HEK293 (cell line): Measurements from ENCODE around the gene ZKSCAN8.

Experiments used
- CTCF ChIA-PET: fragments of 350-600 bp; formaldehyde crosslinking; extraction: SDS; loops from one replicate; lab custom pipeline; 2021; ENCODE audit warnings: antibody characterized with exemption; lab: Yijun Ruan, JAX
- POLR2A ChIA-PET: fragments of 300-600 bp; formaldehyde crosslinking; extraction: SDS; loops from one replicate; lab custom pipeline; 2020; ENCODE audit warnings: antibody characterized with exemption, inconsistent platforms; lab: Yijun Ruan, JAX
- H3K27ac ChIP-seq: fragments of 200-500 bp; sonication (Bioruptor generic); 2 replicates; pipeline ENCODE4 v1.5.1; 2014; ENCODE audit warnings: low read depth, low read length, control low read depth, inconsistent platforms; ENCODE audit errors: extremely low read depth
- H3K36me3 ChIP-seq, 2 experiments: fragments of 200-500 bp in 1 of 2; sonication (Bioruptor generic) in 1 of 2; 1 replicate in 1 of 2; 2 replicates in 1 of 2; pipeline ENCODE4 v1.5.1; 2014 to 2017; ENCODE audit warnings: inconsistent platforms in 2 of 2, low read length in 2 of 2; ENCODE audit not compliant: control insufficient read depth in 2 of 2, insufficient read depth in 1 of 2
- H3K4me1 ChIP-seq: fragments of 200-500 bp; sonication (Bioruptor generic); 2 replicates; pipeline ENCODE4 v1.5.1; 2014; ENCODE audit warnings: mild to moderate bottlenecking, low read length, inconsistent platforms; ENCODE audit not compliant: control insufficient read depth, insufficient read depth
- H3K4me3 ChIP-seq: 2 replicates; pipeline ENCODE4 v1.5.1; 2011; ENCODE audit warnings: low read depth, mild to moderate bottlenecking, control low read depth, low read length, moderate library complexity
- H3K9me3 ChIP-seq: fragments of 200-500 bp; sonication (Bioruptor generic); 2 replicates; pipeline ENCODE4 v1.5.1; 2014; ENCODE audit warnings: low read depth, low read length, inconsistent platforms; ENCODE audit not compliant: control insufficient read depth, insufficient read depth
- KLF10 ChIP-seq: fragments of 450-650 bp; IDR thresholded peaks from 2 replicates; pipeline ENCODE4 v1.5.1; 2018; ENCODE audit warnings: missing biosample characterization, mild to moderate bottlenecking, missing genetic modification characterization
- RBAK ChIP-seq: fragments of 450-650 bp; formaldehyde crosslinking; IDR thresholded peaks from 2 replicates; pipeline ENCODE4 v1.5.1; 2016; ENCODE audit warnings: missing biosample characterization, missing genetic modification characterization
- SALL2 ChIP-seq: fragments of 450-650 bp; formaldehyde crosslinking; IDR thresholded peaks from 2 replicates; pipeline ENCODE4 v1.5.0; 2017; ENCODE audit warnings: missing biosample characterization, mild to moderate bottlenecking, missing genetic modification characterization, borderline replicate concordance
- SCRT1 ChIP-seq: fragments of 450-650 bp; formaldehyde crosslinking; IDR thresholded peaks from 2 replicates; pipeline ENCODE4 v1.5.1; 2016; ENCODE audit warnings: missing biosample characterization, missing genetic modification characterization, borderline replicate concordance
- SCRT2 ChIP-seq: fragments of 450-650 bp; formaldehyde crosslinking; IDR thresholded peaks from 2 replicates; pipeline ENCODE4 v1.5.1; 2016; ENCODE audit warnings: missing biosample characterization, missing genetic modification characterization
- ZBTB48 ChIP-seq: fragments of 450-650 bp; formaldehyde crosslinking; IDR thresholded peaks from 2 replicates; pipeline ENCODE4 v1.5.1; 2016; ENCODE audit warnings: missing biosample characterization, missing genetic modification characterization
- ZFP41 ChIP-seq: fragments of 450-650 bp; formaldehyde crosslinking; IDR thresholded peaks from 2 replicates; pipeline ENCODE4 v1.5.1; 2016; ENCODE audit warnings: missing biosample characterization, missing genetic modification characterization, borderline replicate concordance
- ZNF140 ChIP-seq: fragments of 450-650 bp; formaldehyde crosslinking; IDR thresholded peaks from 2 replicates; pipeline ENCODE4 v1.5.1; 2016; ENCODE audit warnings: missing biosample characterization, missing genetic modification characterization
- ZNF16 ChIP-seq: fragments of 450-650 bp; formaldehyde crosslinking; IDR thresholded peaks from 2 replicates; pipeline ENCODE4 v1.5.1; 2016; ENCODE audit warnings: low read depth, missing biosample characterization, missing genetic modification characterization
- ZNF266 ChIP-seq: fragments of 450-650 bp; formaldehyde crosslinking; IDR thresholded peaks from 2 replicates; pipeline ENCODE4 v1.5.1; 2016; ENCODE audit warnings: missing biosample characterization, missing genetic modification characterization, low read depth
- ZNF37A ChIP-seq: fragments of 450-650 bp; IDR thresholded peaks from 2 replicates; pipeline ENCODE4 v1.5.1; 2018; ENCODE audit warnings: missing biosample characterization, missing genetic modification characterization
- ZNF510 ChIP-seq: fragments of 450-650 bp; formaldehyde crosslinking; IDR thresholded peaks from 2 replicates; pipeline ENCODE4 v1.5.1; 2018; ENCODE audit warnings: mild to moderate bottlenecking, missing genetic modification characterization, missing biosample characterization; ENCODE audit not compliant: insufficient replicate concordance
- ZNF530 ChIP-seq: fragments of 450-650 bp; formaldehyde crosslinking; IDR thresholded peaks from 2 replicates; pipeline ENCODE4 v1.5.1; 2016; ENCODE audit warnings: low read depth, missing biosample characterization, missing genetic modification characterization
- ZNF560 ChIP-seq: fragments of 450-650 bp; formaldehyde crosslinking; IDR thresholded peaks from 2 replicates; pipeline ENCODE4 v1.5.1; 2017; ENCODE audit warnings: missing biosample characterization, missing genetic modification characterization, borderline replicate concordance
- ZNF629 ChIP-seq: fragments of 450-650 bp; formaldehyde crosslinking; IDR thresholded peaks from 2 replicates; pipeline ENCODE4 v1.5.1; 2017; ENCODE audit warnings: missing biosample characterization, missing genetic modification characterization
- ZNF664 ChIP-seq: fragments of 450-650 bp; formaldehyde crosslinking; IDR thresholded peaks from 2 replicates; pipeline ENCODE4 v1.5.1; 2016; ENCODE audit warnings: missing biosample characterization, missing genetic modification characterization
- ZNF76 ChIP-seq: fragments of 450-650 bp; formaldehyde crosslinking; IDR thresholded peaks from 2 replicates; pipeline ENCODE4; 2016; ENCODE audit warnings: low read depth, missing biosample characterization, missing genetic modification characterization, borderline replicate concordance
- ZXDB ChIP-seq: fragments of 450-650 bp; formaldehyde crosslinking; IDR thresholded peaks from 2 replicates; pipeline ENCODE4 v1.5.1; 2016; ENCODE audit warnings: missing biosample characterization, missing genetic modification characterization
- TF ChIP-seq, protein P1 (sequence below): fragments of 450-650 bp; formaldehyde crosslinking; IDR thresholded peaks from 2 replicates; pipeline ENCODE4 v1.5.1; 2017; ENCODE audit warnings: missing biosample characterization, missing genetic modification characterization
- TF ChIP-seq, protein P2 (sequence below): fragments of 450-650 bp; formaldehyde crosslinking; IDR thresholded peaks from 2 replicates; pipeline ENCODE4 v1.5.1; 2016; ENCODE audit warnings: missing biosample characterization, missing genetic modification characterization, low read depth
- TF ChIP-seq, protein P3 (sequence below): IDR thresholded peaks from 2 replicates; pipeline ENCODE4 v1.6.1; 2011; ENCODE audit warnings: mild to moderate bottlenecking, low read depth, low read length, borderline replicate concordance
- TF ChIP-seq, protein P4 (sequence below): fragments of 450-650 bp; formaldehyde crosslinking; IDR thresholded peaks from 2 replicates; pipeline ENCODE4 v1.5.1; 2016; ENCODE audit warnings: missing biosample characterization, missing genetic modification characterization

The ZKSCAN8 gene

DNA sequence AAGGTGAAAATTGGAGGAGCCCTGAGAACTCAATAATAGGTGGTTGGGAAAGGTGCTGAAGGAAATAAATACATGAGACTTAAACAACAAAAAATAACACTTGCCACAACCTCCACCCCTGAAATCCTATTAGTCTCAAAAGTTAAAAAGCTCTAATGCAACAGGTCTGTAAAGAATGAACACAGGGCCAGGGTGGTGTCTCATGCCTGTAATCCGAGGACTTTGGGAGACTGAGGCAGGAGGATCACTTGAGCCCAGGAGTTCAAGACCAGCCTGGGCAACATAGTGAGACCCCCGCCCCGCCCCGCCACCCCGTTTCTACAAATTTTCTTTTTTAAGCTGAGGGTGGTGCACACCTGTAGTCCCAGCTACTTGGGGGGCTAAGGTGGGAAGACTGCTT is 1.1 kb upstream of the ZKSCAN8 start:
- Histone ChIP-seq H3K27ac (no peak overlapping the region), H3K4me3 (no peak overlapping the region), H3K36me3 (peaks cover 16 to 21% of the 10 kb centered on the region in 2 experiments), H3K9me3 (no peaks in the 10 kb centered on the region), H3K4me1 (peaks cover 6% of the 10 kb centered on the region; the same call in 1 of the 2 replicates)
- POLR2A ChIA-PET = interaction anchor here (0.8 to 3.0 kb wide), 11 partner anchors 9 to 446 kb away, joined by 4 to 59 read pairs (median 14); partner anchors contain the start of genes ZKSCAN3, ZKSCAN4, ZSCAN16 and ZSCAN31
- TF ChIP-seq SCRT1 (tag by site-specific recombination) (peak; percentile 69; the same call in 1 of the 2 replicates), SCRT2 (tag by site-specific recombination) (peak; percentile 88), ZNF16 (no peak), ZXDB (tag by site-specific recombination) (no peak), KLF10 (no peak), ZFP41 (tag by site-specific recombination) (no peak), SALL2 (tag by site-specific recombination) (no peak), ZNF560 (tag by site-specific recombination) (no peak)
- TF ChIP-seq, protein P1, sequence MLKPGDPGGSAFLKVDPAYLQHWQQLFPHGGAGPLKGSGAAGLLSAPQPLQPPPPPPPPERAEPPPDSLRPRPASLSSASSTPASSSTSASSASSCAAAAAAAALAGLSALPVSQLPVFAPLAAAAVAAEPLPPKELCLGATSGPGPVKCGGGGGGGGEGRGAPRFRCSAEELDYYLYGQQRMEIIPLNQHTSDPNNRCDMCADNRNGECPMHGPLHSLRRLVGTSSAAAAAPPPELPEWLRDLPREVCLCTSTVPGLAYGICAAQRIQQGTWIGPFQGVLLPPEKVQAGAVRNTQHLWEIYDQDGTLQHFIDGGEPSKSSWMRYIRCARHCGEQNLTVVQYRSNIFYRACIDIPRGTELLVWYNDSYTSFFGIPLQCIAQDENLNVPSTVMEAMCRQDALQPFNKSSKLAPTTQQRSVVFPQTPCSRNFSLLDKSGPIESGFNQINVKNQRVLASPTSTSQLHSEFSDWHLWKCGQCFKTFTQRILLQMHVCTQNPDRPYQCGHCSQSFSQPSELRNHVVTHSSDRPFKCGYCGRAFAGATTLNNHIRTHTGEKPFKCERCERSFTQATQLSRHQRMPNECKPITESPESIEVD (tag by site-specific recombination) = no peak
- CTCF ChIA-PET = interaction anchor here (0.6 to 1.4 kb wide), 3 partner anchors 215 to 986 kb away, joined by 3 to 4 read pairs (median 4); no protein-coding TSS in a partner anchor

DNA sequence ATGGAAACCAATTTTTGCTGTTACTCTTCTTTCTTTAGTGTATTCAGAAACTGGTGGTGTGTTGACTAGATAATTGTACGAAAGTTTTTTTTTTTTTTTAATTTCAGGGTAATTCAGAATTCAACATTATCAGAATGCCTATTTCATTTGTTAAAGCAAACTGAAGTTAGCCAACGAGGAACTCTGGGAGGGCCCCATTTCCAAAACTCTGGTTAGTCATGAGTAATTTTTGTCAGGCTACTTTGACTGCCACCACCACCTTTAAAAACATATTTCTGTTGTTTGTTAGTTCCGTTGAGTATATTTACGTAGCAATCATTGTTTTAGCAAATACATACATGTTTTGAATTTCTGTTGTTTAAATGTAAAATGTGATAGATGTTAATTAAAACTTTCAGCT is 763 bp downstream of the ZKSCAN8 start:
- peaks cover 6% of the 10 kb centered on the region; the same call in 1 of the 2 replicates for H3K4me1 ChIP-seq
- CTCF ChIA-PET = interaction anchor here (1.2 to 1.7 kb wide), 4 partner anchors 10 to 214 kb away, joined by 3 to 6 read pairs (median 6); partner anchors contain the start of gene ZSCAN16
- no peak overlapping the region; the same call in 1 of the 2 replicates for H3K27ac ChIP-seq
- TF ChIP-seq ZNF76 = 0 out of 2 replicates have a peak, but pooled peaks have one; percentile 12
- TF ChIP-seq RBAK (tag by site-specific recombination) = no peak
- no peak for TF ChIP-seq ZNF510 (tag by site-specific recombination)
- no peak for TF ChIP-seq ZNF530 (tag by site-specific recombination)
- TF ChIP-seq, protein P2, sequence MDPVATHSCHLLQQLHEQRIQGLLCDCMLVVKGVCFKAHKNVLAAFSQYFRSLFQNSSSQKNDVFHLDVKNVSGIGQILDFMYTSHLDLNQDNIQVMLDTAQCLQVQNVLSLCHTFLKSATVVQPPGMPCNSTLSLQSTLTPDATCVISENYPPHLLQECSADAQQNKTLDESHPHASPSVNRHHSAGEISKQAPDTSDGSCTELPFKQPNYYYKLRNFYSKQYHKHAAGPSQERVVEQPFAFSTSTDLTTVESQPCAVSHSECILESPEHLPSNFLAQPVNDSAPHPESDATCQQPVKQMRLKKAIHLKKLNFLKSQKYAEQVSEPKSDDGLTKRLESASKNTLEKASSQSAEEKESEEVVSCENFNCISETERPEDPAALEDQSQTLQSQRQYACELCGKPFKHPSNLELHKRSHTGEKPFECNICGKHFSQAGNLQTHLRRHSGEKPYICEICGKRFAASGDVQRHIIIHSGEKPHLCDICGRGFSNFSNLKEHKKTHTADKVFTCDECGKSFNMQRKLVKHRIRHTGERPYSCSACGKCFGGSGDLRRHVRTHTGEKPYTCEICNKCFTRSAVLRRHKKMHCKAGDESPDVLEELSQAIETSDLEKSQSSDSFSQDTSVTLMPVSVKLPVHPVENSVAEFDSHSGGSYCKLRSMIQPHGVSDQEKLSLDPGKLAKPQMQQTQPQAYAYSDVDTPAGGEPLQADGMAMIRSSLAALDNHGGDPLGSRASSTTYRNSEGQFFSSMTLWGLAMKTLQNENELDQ = no peak
- no peak for TF ChIP-seq ZNF140
- no peak for TF ChIP-seq ZNF560 (tag by site-specific recombination)
- H3K4me3 ChIP-seq = peak overlapping the region; percentile 77
- H3K36me3 ChIP-seq = peaks cover 30 to 32% of the 10 kb centered on the region in 2 experiments
- no peaks in the 10 kb centered on the region for H3K9me3 ChIP-seq
- POLR2A ChIA-PET = interaction anchor here (1.4 to 3.0 kb wide), 8 partner anchors 14 to 305 kb away, joined by 6 to 59 read pairs (median 12); partner anchors contain the start of genes ZKSCAN4, ZSCAN16 and ZSCAN26

DNA sequence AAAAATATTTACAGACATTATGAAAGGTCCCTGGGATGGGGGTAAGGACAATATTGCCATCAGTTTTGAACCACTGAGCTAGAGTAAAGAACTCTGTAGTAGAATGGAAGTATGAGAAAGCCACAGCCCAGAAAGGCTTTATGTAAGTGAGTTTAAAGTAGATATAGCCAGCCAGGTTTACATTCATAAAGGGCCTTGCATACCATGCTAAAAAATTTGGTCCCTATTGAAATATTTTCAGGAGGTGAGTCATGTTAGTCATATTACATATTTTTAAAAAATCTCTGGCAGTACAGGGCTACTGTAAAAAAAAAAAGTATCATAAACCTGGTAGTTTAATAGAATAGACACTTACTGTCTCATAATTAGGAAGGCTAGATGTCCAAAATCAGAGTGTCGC is 3.5 kb downstream of the ZKSCAN8 start:
- CTCF ChIA-PET = interaction anchor here (0.7 kb wide), 1 partner anchor 549 kb away, joined by 12 read pairs; no protein-coding TSS in a partner anchor
- TF ChIP-seq ZBTB48 (no peak), ZNF664 (tag by site-specific recombination) (no peak), ZNF76 (no peak), ZNF266 (tag by site-specific recombination) (no peak), ZNF37A (tag by site-specific recombination) (no peak), ZNF140 (no peak), SALL2 (tag by site-specific recombination) (no peak), ZNF629 (no peak)
- TF ChIP-seq, protein P3, sequence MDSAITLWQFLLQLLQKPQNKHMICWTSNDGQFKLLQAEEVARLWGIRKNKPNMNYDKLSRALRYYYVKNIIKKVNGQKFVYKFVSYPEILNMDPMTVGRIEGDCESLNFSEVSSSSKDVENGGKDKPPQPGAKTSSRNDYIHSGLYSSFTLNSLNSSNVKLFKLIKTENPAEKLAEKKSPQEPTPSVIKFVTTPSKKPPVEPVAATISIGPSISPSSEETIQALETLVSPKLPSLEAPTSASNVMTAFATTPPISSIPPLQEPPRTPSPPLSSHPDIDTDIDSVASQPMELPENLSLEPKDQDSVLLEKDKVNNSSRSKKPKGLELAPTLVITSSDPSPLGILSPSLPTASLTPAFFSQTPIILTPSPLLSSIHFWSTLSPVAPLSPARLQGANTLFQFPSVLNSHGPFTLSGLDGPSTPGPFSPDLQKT = no peak
- TF ChIP-seq, protein P4, sequence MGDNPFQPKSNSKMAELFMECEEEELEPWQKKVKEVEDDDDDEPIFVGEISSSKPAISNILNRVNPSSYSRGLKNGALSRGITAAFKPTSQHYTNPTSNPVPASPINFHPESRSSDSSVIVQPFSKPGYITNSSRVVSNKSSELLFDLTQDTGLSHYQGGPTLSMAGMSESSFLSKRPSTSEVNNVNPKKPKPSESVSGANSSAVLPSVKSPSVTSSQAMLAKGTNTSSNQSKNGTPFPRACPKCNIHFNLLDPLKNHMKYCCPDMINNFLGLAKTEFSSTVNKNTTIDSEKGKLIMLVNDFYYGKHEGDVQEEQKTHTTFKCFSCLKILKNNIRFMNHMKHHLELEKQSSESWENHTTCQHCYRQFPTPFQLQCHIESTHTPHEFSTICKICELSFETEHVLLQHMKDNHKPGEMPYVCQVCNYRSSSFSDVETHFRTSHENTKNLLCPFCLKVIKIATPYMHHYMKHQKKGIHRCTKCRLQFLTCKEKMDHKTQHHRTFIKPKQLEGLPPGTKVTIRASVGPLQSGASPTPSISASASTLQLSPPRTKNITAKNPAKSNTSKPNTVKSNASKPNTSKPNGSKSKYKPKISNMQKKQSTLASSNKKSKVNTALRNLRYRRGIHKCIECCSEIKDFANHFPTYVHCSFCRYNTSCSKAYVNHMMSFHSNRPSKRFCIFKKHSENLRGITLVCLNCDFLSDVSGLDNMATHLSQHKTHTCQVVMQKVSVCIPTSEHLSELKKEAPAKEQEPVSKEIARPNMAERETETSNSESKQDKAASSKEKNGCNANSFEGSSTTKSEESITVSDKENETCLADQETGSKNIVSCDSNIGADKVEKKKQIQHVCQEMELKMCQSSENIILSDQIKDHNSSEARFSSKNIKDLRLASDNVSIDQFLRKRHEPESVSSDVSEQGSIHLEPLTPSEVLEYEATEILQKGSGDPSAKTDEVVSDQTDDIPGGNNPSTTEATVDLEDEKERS (tag by site-specific recombination) = no peak

More for the DNA sequence above, 3.5 kb downstream of the ZKSCAN8 start:
- Histone ChIP-seq H3K4me1 (peaks cover 2% of the 10 kb centered on the region; the same call in 1 of the 2 replicates), H3K27ac (no peak overlapping the region), H3K36me3 (peaks cover 39 to 60% of the 10 kb centered on the region in 2 experiments), H3K9me3 (no peaks in the 10 kb centered on the region), H3K4me3 (no peak overlapping the region)
- POLR2A ChIA-PET = interaction anchor here (1.1 kb wide), 1 partner anchor 9 kb away, joined by 6 read pairs; no protein-coding TSS in a partner anchor
